ENCODE data around the gene TPM4.

- TF ChIP-seq REST (IDR thresholded peaks at IDR 0.05; ENCODE audit: insufficient read depth in 1 of 2, low read depth in 2 of 2, low read length in 2 of 2) (no peak), POLR2AphosphoS5 (IDR thresholded peaks at IDR 0.05; ENCODE audit: low read depth, low read length) (no peak), SIN3A (IDR thresholded peaks at IDR 0.05; ENCODE audit: borderline replicate concordance, insufficient read depth, low read length) (no peak), TAF1 (IDR thresholded peaks at IDR 0.05; ENCODE audit: borderline replicate concordance, insufficient read depth, low read length) (no peak)
Observed at GRCh38 chr19:16121141-16121540, 44.8 kb downstream of the TPM4 start.

Measured in PFSK-1 (cell line).